Measurements from ENCODE around the gene ZNF415. TPM values are rescaled to one million over a fixed set of nuclear protein-coding genes. Genes with fewer than 3 reads are reported as not detected.

The ZNF415 gene
- polyA plus RNA-seq, 1 experiment = 19.3 TPM

DNA sequence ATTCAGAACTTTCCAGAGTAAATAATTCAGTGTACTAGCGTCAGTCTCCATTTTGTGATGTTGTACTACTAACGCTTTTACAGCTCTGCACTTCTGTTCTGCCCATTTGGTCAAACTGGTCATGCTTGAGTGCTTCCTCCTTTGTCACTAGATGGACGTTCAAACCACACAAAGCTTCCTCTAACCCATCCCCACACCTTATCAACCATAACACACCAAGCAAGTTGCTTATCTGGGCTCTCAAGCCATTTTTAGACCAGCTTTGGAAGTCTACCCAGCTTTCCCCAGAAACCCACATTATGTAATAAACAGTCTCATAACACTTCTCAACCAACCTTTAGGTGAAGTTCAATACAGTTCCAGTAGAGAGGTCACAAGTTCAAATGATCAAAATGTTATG is 28.4 kb upstream of the ZNF415 start:
- no peaks in the 10 kb centered on the region for H3K27me3 ChIP-seq (ENCODE audit: control insufficient read depth, insufficient read depth, low read length)
- ChIA-PET CTCF (no interaction called here), POLR2A (no interaction called here)
- H3K9me3 ChIP-seq (ENCODE audit: control insufficient read depth, insufficient read depth, low read length) = peaks cover 24% of the 10 kb centered on the region
- H3K27ac ChIP-seq (ENCODE audit: low read depth, low read length) = no peak overlapping the region
- H3K4me3 ChIP-seq (ENCODE audit: low read depth, low read length) = no peak overlapping the region
- DNase-seq (ENCODE audit: low read depth, low spot score) = no peak
- TF ChIP-seq, protein P1, sequence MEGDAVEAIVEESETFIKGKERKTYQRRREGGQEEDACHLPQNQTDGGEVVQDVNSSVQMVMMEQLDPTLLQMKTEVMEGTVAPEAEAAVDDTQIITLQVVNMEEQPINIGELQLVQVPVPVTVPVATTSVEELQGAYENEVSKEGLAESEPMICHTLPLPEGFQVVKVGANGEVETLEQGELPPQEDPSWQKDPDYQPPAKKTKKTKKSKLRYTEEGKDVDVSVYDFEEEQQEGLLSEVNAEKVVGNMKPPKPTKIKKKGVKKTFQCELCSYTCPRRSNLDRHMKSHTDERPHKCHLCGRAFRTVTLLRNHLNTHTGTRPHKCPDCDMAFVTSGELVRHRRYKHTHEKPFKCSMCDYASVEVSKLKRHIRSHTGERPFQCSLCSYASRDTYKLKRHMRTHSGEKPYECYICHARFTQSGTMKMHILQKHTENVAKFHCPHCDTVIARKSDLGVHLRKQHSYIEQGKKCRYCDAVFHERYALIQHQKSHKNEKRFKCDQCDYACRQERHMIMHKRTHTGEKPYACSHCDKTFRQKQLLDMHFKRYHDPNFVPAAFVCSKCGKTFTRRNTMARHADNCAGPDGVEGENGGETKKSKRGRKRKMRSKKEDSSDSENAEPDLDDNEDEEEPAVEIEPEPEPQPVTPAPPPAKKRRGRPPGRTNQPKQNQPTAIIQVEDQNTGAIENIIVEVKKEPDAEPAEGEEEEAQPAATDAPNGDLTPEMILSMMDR (IDR thresholded peaks at IDR 0.05; ENCODE audit: low read depth, low read length) = no peak

GRCh38 chr19:53160350-53160749 is 27.6 kb upstream of the ZNF415 start:
- no peaks in the 10 kb centered on the region for H3K27me3 ChIP-seq (ENCODE audit: control insufficient read depth, insufficient read depth, low read length)
- H3K27ac ChIP-seq (ENCODE audit: low read depth, low read length) = no peak overlapping the region
- peaks cover 28% of the 10 kb centered on the region for H3K9me3 ChIP-seq (ENCODE audit: control insufficient read depth, insufficient read depth, low read length)
- no peak overlapping the region for H3K4me3 ChIP-seq (ENCODE audit: low read depth, low read length)
- DNase-seq (ENCODE audit: low read depth, low spot score) = no peak
- CTCF ChIA-PET = no interaction called here
- TF ChIP-seq, protein P1 (IDR thresholded peaks at IDR 0.05; ENCODE audit: low read depth, low read length) = no peak
- POLR2A ChIA-PET = no interaction called here

DNA sequence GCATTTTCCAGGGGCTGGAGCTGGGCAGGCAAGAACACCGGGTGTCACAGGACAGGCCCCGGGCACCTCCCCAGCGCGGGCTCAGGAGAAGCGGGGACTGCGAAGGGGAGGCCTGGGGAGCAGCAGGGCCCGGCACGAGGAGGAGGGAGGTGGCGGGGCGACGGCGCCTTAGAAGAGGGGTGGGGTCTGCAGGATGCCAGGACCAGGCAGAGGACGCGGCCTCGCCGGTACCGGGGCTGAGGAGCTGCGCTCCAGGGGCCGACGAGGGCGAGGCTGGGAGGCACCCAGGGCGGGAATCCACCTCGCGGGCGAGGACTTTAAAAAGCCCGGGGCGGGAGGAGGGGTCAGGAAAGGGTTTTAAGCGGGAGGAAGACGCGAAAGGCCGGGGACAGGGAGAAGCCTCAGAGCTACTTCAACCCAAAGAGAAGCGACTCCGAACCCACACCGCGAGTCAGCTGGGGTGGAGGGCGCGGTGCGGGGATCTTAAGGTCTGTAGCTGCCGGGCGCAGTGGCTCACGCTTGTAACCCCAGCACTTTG is 25.5 kb upstream of the ZNF415 start:
- Histone ChIP-seq H3K27me3 (ENCODE audit: control insufficient read depth, insufficient read depth, low read length) (no peaks in the 10 kb centered on the region), H3K27ac (ENCODE audit: low read depth, low read length) (no peak overlapping the region), H3K9me3 (ENCODE audit: control insufficient read depth, insufficient read depth, low read length) (peaks cover 28% of the 10 kb centered on the region), H3K4me3 (ENCODE audit: low read depth, low read length) (peak overlapping the region; percentile 71)
- no peak for DNase-seq (ENCODE audit: low read depth, low spot score)
- ChIA-PET CTCF (no interaction called here), POLR2A (interaction anchor here (0.7 kb wide), 1 partner anchor 38 kb away, joined by 3 read pairs; no protein-coding TSS in a partner anchor)
- TF ChIP-seq, protein P1 (IDR thresholded peaks at IDR 0.05; ENCODE audit: low read depth, low read length) = no peak

DNA sequence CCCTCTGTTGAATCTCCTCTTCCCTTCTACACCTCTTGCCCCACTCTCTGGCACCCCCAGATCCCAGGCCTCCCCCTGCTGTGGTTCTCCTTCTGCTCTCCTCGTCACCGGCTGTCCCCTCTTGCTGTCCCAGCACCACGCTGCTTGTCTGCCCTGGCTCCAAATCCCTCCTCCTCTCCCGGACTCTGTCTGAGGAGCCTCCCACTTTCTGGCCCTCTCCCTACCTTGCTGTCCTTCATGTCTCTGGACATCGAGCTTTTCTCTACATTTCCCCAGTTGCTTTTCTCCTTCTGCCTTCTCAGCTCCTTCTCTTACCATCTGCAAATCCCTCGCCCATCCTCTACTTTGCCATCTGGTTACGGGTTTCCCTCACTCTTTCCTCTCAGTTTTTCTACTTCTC is 24.9 kb upstream of the ZNF415 start:
- ChIA-PET POLR2A (interaction anchor here (0.7 kb wide), 1 partner anchor 38 kb away, joined by 3 read pairs; no protein-coding TSS in a partner anchor), CTCF (no interaction called here)
- Histone ChIP-seq H3K27me3 (ENCODE audit: control insufficient read depth, insufficient read depth, low read length) (no peaks in the 10 kb centered on the region), H3K9me3 (ENCODE audit: control insufficient read depth, insufficient read depth, low read length) (peaks cover 25% of the 10 kb centered on the region), H3K27ac (ENCODE audit: low read depth, low read length) (no peak overlapping the region), H3K4me3 (ENCODE audit: low read depth, low read length) (peak overlapping the region; percentile 71)
- DNase-seq (ENCODE audit: low read depth, low spot score) = no peak
- TF ChIP-seq, protein P1 (IDR thresholded peaks at IDR 0.05; ENCODE audit: low read depth, low read length) = no peak

- ChIA-PET CTCF (no interaction called here), POLR2A (no interaction called here)
- Histone ChIP-seq H3K27ac (ENCODE audit: low read depth, low read length) (no peak overlapping the region), H3K4me3 (ENCODE audit: low read depth, low read length) (no peak overlapping the region), H3K9me3 (ENCODE audit: control insufficient read depth, insufficient read depth, low read length) (peaks cover 27% of the 10 kb centered on the region), H3K27me3 (ENCODE audit: control insufficient read depth, insufficient read depth, low read length) (no peaks in the 10 kb centered on the region)
- DNase-seq (ENCODE audit: low read depth, low spot score) = no peak
- TF ChIP-seq, protein P1 (IDR thresholded peaks at IDR 0.05; ENCODE audit: low read depth, low read length) = no peak
Observed at GRCh38 chr19:53156850-53157249, 24.1 kb upstream of the ZNF415 start.
